ENCODE measurements around the gene PIAS2.
A peak's percentile ranks its signal among the peaks of the same experiment; 100 is the strongest.

Gene PIAS2

DNA sequence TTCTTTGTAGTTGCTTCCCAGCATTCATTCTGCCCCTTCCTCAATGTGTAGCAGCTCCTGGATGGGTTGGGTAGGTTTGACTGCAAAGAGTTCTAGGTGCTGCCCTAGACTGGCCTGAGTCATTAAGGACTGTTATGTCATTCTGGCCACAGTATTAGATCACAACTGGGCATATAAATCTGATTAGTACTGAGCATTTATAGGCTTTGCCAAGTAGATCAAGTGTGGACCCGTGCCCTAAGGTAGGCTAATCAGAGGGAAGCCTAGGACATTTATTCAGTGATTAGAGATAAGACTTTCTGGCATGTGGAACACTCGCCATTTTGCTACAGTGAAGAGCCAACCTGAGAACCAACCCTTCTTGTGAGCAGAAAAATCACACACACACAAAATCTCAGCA, 2.8 kb upstream of the PIAS2 start:
- ChIA-PET POLR2A (no interaction called here), CTCF (no interaction called here)
- Histone ChIP-seq H3K4me1 (ENCODE audit: control extremely low read depth in 1 of 4, control insufficient read depth in 4 of 4, insufficient read depth in 4 of 4, low read length in 3 of 4) (peaks cover 13 to 25% (median 18%) of the 10 kb centered on the region in 4 experiments), H3K27me3 (replicated peaks in 2 of 5; ENCODE audit: control insufficient read depth in 4 of 5, insufficient read depth in 5 of 5, low read length in 4 of 5) (no peaks in the 10 kb centered on the region), H3K36me3 (ENCODE audit: control insufficient read depth in 4 of 4, insufficient read depth in 4 of 4, low read length in 3 of 4) (no peaks in the 10 kb centered on the region), H3K4me3 (ENCODE audit: control insufficient read depth in 1 of 7, extremely low read depth in 1 of 7, insufficient read depth in 4 of 7, low read depth in 2 of 7, low read length in 6 of 7) (no peak overlapping the region), H3K9me3 (ENCODE audit: control extremely low read depth in 1 of 5, control insufficient read depth in 4 of 5, insufficient read depth in 2 of 5, low read depth in 1 of 5, low read length in 4 of 5) (no peaks in the 10 kb centered on the region), H3K27ac (ENCODE audit: insufficient read depth in 1 of 2, low read depth in 1 of 2, low read length in 2 of 2, poor library complexity in 1 of 2, severe bottlenecking in 2 of 2) (no peak overlapping the region)
- DNase-seq = no peak
- 100% methylated on average over 1 of the region's 2 CpGs for WGBS (ENCODE audit: insufficient coverage)

DNA sequence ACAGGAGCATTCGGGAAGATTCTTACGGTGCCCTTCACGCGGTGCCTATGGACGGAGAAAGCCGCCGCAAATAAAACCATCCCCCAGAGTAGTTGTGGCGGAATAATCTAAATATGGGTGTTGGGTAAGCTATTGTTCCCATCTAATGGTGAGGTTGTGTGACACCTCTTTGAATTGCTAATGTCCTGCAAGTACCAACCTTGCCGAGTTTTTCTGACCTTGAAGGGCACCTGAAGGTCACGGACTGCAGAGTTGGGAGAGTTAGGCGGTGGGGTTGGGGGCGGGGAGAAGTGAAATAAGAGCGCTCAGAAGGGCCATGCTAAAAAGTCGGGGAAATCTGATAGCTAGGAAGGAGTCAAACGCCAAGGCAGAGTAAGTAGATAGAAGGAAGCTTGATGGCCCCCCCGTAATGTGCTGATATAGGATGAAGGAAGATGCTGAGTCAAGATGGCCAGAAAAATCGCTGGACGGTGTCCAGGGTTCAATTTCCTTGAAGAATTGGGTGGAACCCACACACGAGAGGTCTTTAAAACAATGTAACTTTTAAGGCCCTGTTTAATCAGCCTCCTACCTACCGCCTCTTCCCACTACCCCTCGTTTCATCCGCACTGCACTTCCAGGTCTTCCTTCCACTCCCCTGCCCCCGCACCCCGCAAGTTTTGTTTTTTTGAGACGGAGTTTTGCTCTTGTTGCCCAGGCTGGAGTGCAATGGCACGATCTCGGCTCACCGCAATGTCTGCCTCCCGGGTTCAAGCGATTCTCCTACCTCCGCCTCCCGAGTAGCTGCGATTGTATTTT, 695 bp upstream of the PIAS2 start:
- Histone ChIP-seq H3K4me1 (ENCODE audit: control extremely low read depth in 1 of 4, control insufficient read depth in 4 of 4, insufficient read depth in 4 of 4, low read length in 3 of 4) (peaks cover 13 to 25% (median 18%) of the 10 kb centered on the region in 4 experiments), H3K27ac (ENCODE audit: insufficient read depth in 1 of 2, low read depth in 1 of 2, low read length in 2 of 2, poor library complexity in 1 of 2, severe bottlenecking in 2 of 2) (peak overlapping the region; percentile 46 to 80), H3K9me3 (ENCODE audit: control extremely low read depth in 1 of 5, control insufficient read depth in 4 of 5, insufficient read depth in 2 of 5, low read depth in 1 of 5, low read length in 4 of 5) (no peaks in the 10 kb centered on the region), H3K27me3 (replicated peaks in 2 of 5; ENCODE audit: control insufficient read depth in 4 of 5, insufficient read depth in 5 of 5, low read length in 4 of 5) (no peaks in the 10 kb centered on the region), H3K36me3 (ENCODE audit: control insufficient read depth in 4 of 4, insufficient read depth in 4 of 4, low read length in 3 of 4) (peaks cover 0 to 2% (median 0%) of the 10 kb centered on the region in 4 experiments), H3K4me3 (ENCODE audit: control insufficient read depth in 1 of 7, extremely low read depth in 1 of 7, insufficient read depth in 4 of 7, low read depth in 2 of 7, low read length in 6 of 7) (peak overlapping the region; percentile 76 to 95 (median 88))
- ChIA-PET CTCF (interaction anchor here (0.6 to 1.4 kb wide), 3 partner anchors 32 to 362 kb away, joined by 3 to 11 read pairs (median 3); no protein-coding TSS in a partner anchor), POLR2A (interaction anchor here (0.8 to 1.6 kb wide), 2 partner anchors 28 to 260 kb away, joined by 3 to 6 read pairs; no protein-coding TSS in a partner anchor)
- WGBS (ENCODE audit: insufficient coverage) = 10% methylated on average over 23 of the region's 33 CpGs
- DNase-seq = peak in 2 of 3 donors; percentile 14 to 41

- peaks cover 13 to 25% (median 18%) of the 10 kb centered on the region in 4 experiments for H3K4me1 ChIP-seq (ENCODE audit: control extremely low read depth in 1 of 4, control insufficient read depth in 4 of 4, insufficient read depth in 4 of 4, low read length in 3 of 4)
- H3K4me3 ChIP-seq (ENCODE audit: control insufficient read depth in 1 of 7, extremely low read depth in 1 of 7, insufficient read depth in 4 of 7, low read depth in 2 of 7, low read length in 6 of 7) = peak overlapping the region; percentile 76 to 95 (median 88)
- POLR2A ChIA-PET = interaction anchor here (1.6 kb wide), 1 partner anchor 30 kb away, joined by 6 read pairs; no protein-coding TSS in a partner anchor
- peak overlapping the region; percentile 30 to 80 for H3K27ac ChIP-seq (ENCODE audit: insufficient read depth in 1 of 2, low read depth in 1 of 2, low read length in 2 of 2, poor library complexity in 1 of 2, severe bottlenecking in 2 of 2)
- no peaks in the 10 kb centered on the region for H3K27me3 ChIP-seq (replicated peaks in 2 of 5; ENCODE audit: control insufficient read depth in 4 of 5, insufficient read depth in 5 of 5, low read length in 4 of 5)
- peak; percentile 39 to 75 (median 62) for DNase-seq
- 0% methylated on average over 12 of the region's 21 CpGs for WGBS (ENCODE audit: insufficient coverage)
- CTCF ChIA-PET = interaction anchor here (1.4 kb wide), 1 partner anchor 34 kb away, joined by 11 read pairs; no protein-coding TSS in a partner anchor
- peaks cover 0 to 2% (median under 1%) of the 10 kb centered on the region in 4 experiments for H3K36me3 ChIP-seq (ENCODE audit: control insufficient read depth in 4 of 4, insufficient read depth in 4 of 4, low read length in 3 of 4)
- H3K9me3 ChIP-seq (ENCODE audit: control extremely low read depth in 1 of 5, control insufficient read depth in 4 of 5, insufficient read depth in 2 of 5, low read depth in 1 of 5, low read length in 4 of 5) = peaks cover 0 to 2% (median 0%) of the 10 kb centered on the region in 5 experiments
Observed at GRCh38 chr18:46916551-46917107, 678 bp downstream of the PIAS2 start.

GRCh38 chr18:46915800-46916550, 1.3 kb downstream of the PIAS2 start:
- Histone ChIP-seq H3K4me3 (ENCODE audit: control insufficient read depth in 1 of 7, extremely low read depth in 1 of 7, insufficient read depth in 4 of 7, low read depth in 2 of 7, low read length in 6 of 7) (peak overlapping the region in 6 of 7 experiments; percentile 76 to 95 (median 88)), H3K4me1 (ENCODE audit: control extremely low read depth in 1 of 4, control insufficient read depth in 4 of 4, insufficient read depth in 4 of 4, low read length in 3 of 4) (peaks cover 13 to 25% (median 18%) of the 10 kb centered on the region in 4 experiments), H3K9me3 (ENCODE audit: control extremely low read depth in 1 of 5, control insufficient read depth in 4 of 5, insufficient read depth in 2 of 5, low read depth in 1 of 5, low read length in 4 of 5) (peaks cover 0 to 2% (median 0%) of the 10 kb centered on the region in 5 experiments), H3K36me3 (ENCODE audit: control insufficient read depth in 4 of 4, insufficient read depth in 4 of 4, low read length in 3 of 4) (peaks cover 0 to 2% (median under 1%) of the 10 kb centered on the region in 4 experiments), H3K27ac (ENCODE audit: insufficient read depth in 1 of 2, low read depth in 1 of 2, low read length in 2 of 2, poor library complexity in 1 of 2, severe bottlenecking in 2 of 2) (peak overlapping the region in 1 of 2 experiments; percentile 80), H3K27me3 (replicated peaks in 2 of 5; ENCODE audit: control insufficient read depth in 4 of 5, insufficient read depth in 5 of 5, low read length in 4 of 5) (no peaks in the 10 kb centered on the region)
- WGBS (ENCODE audit: insufficient coverage) = 71% methylated on average over 4 of the region's 12 CpGs
- ChIA-PET CTCF (no interaction called here), POLR2A (no interaction called here)
- no peak for DNase-seq

GRCh38 chr18:46910856-46911255, 6.5 kb downstream of the PIAS2 start:
- no peak for DNase-seq
- peaks cover 0 to 7% (median 2%) of the 10 kb centered on the region in 4 experiments for H3K36me3 ChIP-seq (ENCODE audit: control insufficient read depth in 4 of 4, insufficient read depth in 4 of 4, low read length in 3 of 4)
- no peak overlapping the region for H3K27ac ChIP-seq (ENCODE audit: insufficient read depth in 1 of 2, low read depth in 1 of 2, low read length in 2 of 2, poor library complexity in 1 of 2, severe bottlenecking in 2 of 2)
- ChIA-PET POLR2A (no interaction called here), CTCF (no interaction called here)
- no CpG with 5 or more reads among the region's 3 CpGs for WGBS (ENCODE audit: insufficient coverage)
- peaks cover 0 to 11% (median 2%) of the 10 kb centered on the region in 5 experiments for H3K9me3 ChIP-seq (ENCODE audit: control extremely low read depth in 1 of 5, control insufficient read depth in 4 of 5, insufficient read depth in 2 of 5, low read depth in 1 of 5, low read length in 4 of 5)
- no peaks in the 10 kb centered on the region for H3K27me3 ChIP-seq (replicated peaks in 2 of 5; ENCODE audit: control insufficient read depth in 4 of 5, insufficient read depth in 5 of 5, low read length in 4 of 5)
- H3K4me1 ChIP-seq (ENCODE audit: control extremely low read depth in 1 of 4, control insufficient read depth in 4 of 4, insufficient read depth in 4 of 4, low read length in 3 of 4) = peaks cover 2 to 8% (median 6%) of the 10 kb centered on the region in 4 experiments
- H3K4me3 ChIP-seq (ENCODE audit: control insufficient read depth in 1 of 7, extremely low read depth in 1 of 7, insufficient read depth in 4 of 7, low read depth in 2 of 7, low read length in 6 of 7) = no peak overlapping the region

DNA sequence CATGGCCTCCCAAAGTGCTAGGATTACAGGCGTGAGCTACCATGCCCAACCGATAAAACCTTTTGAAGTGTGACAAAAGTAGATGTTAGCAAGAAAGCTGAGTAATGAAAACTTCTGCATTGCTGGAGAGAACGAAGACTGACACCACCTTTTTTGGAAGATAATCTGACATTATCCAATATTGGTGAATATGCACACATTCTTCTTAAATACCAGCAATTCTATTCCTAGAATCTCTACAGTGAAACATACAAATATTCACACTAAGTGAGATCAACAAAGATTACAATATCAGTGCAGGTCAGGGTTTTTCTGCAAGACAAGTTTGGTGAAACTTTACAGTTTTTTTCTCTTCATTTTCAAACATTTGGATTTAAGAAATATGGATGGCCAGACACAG, 7.8 kb downstream of the PIAS2 start:
- H3K27me3 ChIP-seq (replicated peaks in 2 of 5; ENCODE audit: control insufficient read depth in 4 of 5, insufficient read depth in 5 of 5, low read length in 4 of 5) = no peaks in the 10 kb centered on the region
- CTCF ChIA-PET = no interaction called here

More for the DNA sequence above, 7.8 kb downstream of the PIAS2 start:
- 100% methylated on average over 1 of the region's 3 CpGs for WGBS (ENCODE audit: insufficient coverage)
- Histone ChIP-seq H3K27ac (ENCODE audit: insufficient read depth in 1 of 2, low read depth in 1 of 2, low read length in 2 of 2, poor library complexity in 1 of 2, severe bottlenecking in 2 of 2) (no peak overlapping the region), H3K9me3 (ENCODE audit: control extremely low read depth in 1 of 5, control insufficient read depth in 4 of 5, insufficient read depth in 2 of 5, low read depth in 1 of 5, low read length in 4 of 5) (peaks cover 0 to 11% (median 2%) of the 10 kb centered on the region in 5 experiments), H3K4me1 (ENCODE audit: control extremely low read depth in 1 of 4, control insufficient read depth in 4 of 4, insufficient read depth in 4 of 4, low read length in 3 of 4) (no peaks in the 10 kb centered on the region), H3K36me3 (ENCODE audit: control insufficient read depth in 4 of 4, insufficient read depth in 4 of 4, low read length in 3 of 4) (peaks cover 0 to 7% (median under 1%) of the 10 kb centered on the region in 4 experiments), H3K4me3 (ENCODE audit: control insufficient read depth in 1 of 7, extremely low read depth in 1 of 7, insufficient read depth in 4 of 7, low read depth in 2 of 7, low read length in 6 of 7) (no peak overlapping the region)
- POLR2A ChIA-PET = no interaction called here
- no peak for DNase-seq

Measured in common myeloid progenitor, CD34-positive (primary cell).